ENCODE results near the gene SPATA9.
"Not testable (repeated sequence)": the region's sequence is repeated elsewhere in the genome, so short reads cannot be mapped to it uniquely, and the experiment has no call there.

Gene SPATA9

DNA sequence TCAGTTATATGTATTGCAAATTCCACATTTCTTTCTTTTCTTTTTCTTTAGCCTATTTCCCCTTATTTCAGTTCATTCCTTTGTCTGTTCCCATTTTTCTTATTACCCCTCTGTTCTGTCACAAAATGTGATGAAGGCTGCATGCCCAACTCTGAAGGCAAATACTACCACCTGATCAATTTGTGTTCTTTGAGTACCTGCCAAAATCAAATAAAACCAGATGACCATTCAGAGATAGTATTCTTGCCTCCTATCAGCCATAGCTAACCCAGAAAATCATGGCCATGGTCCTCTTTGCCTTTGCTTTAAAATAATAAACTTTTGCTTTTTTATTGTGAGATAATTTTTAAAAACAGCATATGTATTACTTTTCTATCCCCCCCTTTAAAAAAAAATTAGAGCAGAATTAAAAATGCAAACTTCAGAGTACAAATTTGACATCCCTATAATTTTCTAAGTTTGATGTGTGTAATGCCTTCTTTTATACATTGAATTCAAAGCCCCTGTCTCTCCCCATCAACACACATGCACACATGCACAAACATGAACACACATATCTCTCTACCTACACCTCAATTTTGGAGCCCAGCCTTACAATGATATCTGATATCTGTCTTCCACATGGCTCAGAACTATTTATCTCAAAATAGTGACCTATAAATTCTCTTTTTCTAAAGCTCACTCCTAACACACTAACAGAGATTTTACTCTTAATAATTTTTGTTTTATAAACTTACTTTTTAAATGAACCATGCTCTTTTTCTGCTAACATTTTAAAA, 32.8 kb downstream of the SPATA9 start:
- Histone ChIP-seq H3K4me3 (no peak overlapping the region), H3K27ac (no peak overlapping the region)

GRCh38 chr5:95649274-95649673, 33.5 kb downstream of the SPATA9 start:
- no peak overlapping the region for H3K27ac ChIP-seq
- no peak overlapping the region for H3K4me3 ChIP-seq

GRCh38 chr5:95647886-95648860, 34.6 kb downstream of the SPATA9 start:
- peak overlapping the region in 6 of 21 experiments; percentile 86 to 92 (median 90) for H3K27ac ChIP-seq
- H3K4me3 ChIP-seq = peak overlapping the region in 1 of 7 experiments; percentile 71

- Histone ChIP-seq H3K27ac (peak within 1 kb of the TSS; percentile 40 to 92 (median 88)), H3K4me3 (peak within 1 kb of the TSS; percentile 37 to 71 (median 56))
These were observed 36.0 kb downstream of the SPATA9 start, which contains the start of gene RFESD for GRCh38 chr5:95646569-95647431. TSS of gene RFESD (plus strand) at chr5:95646777. CDS start at chr5:95652272, 5,495 bp downstream.

DNA sequence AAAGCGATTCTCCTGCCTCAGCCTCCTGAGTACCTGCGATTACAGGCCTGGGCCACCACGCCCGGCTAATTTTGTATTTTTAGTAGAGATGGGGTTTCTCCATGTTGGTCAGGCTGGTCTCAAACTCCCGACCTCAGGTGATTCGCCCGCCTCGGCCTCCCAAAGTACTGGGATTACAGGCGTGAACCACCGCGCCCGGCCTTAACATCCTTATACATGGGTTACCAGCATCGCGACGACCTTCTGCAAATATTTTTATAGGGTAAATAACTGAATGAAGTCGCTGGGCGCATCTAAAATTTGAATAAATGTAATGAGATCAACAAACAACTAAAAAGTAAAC, 36.6 kb downstream of the SPATA9 start:
- peak overlapping the region in 6 of 7 experiments; percentile 37 to 71 (median 56) for H3K4me3 ChIP-seq
- H3K27ac ChIP-seq = peak overlapping the region in 9 of 21 experiments; percentile 12 to 91 (median 90)

- Histone ChIP-seq H3K27ac (no peak overlapping the region), H3K4me3 (no peak overlapping the region)
These were observed 38.3 kb downstream of the SPATA9 start for GRCh38 chr5:95644351-95645042.

GRCh38 chr5:95643152-95643551, 39.6 kb downstream of the SPATA9 start:
- Histone ChIP-seq H3K27ac (no peak overlapping the region), H3K4me3 (no peak overlapping the region)

DNA sequence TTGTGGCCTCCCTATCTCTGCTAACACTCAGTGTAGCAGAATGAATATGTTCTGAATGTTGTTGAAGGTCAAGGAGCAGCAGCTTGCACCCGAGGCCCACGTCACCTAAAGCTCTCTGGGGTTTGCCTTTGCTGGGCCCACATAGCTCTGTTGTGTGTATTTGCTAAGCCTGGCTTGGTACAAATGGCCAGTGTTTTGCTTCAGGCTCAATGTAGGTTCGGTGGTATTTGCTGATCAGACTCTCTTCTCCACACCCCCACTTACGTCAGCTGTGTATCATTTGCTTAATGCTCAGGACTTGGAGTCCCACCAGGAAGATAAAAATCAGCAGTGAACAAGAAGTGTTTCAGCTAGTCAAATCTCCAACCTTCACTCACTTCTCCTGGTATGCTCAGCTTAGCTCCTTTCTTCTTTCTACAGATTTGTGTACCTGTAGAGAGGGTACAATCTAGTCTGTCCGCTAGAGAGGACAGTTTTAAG, 41.0 kb downstream of the SPATA9 start:
- Histone ChIP-seq H3K27ac (peak overlapping the region in 2 of 21 experiments; percentile 1 to 40), H3K4me3 (no peak overlapping the region)

DNA sequence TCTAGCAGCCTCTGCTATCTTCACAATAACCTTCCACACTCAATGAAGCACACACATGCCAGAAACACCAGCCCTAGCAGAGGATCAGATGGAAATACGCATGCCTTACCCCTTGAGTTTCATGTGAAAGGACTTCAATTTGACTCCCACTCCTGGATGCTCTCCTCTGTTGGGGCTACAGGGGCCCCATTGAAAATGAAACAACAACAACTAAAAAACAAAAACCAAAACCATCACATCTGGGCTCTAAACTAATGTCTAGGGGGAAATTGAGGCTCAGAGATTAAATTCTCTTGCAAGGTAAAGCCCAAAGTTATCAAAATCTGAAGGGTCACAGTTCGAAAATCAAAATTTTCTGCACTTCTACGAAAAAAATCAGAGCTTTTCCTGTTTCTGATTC, 44.2 kb downstream of the SPATA9 start:
- Histone ChIP-seq H3K27ac (no peak overlapping the region), H3K4me3 (no peak overlapping the region)

DNA sequence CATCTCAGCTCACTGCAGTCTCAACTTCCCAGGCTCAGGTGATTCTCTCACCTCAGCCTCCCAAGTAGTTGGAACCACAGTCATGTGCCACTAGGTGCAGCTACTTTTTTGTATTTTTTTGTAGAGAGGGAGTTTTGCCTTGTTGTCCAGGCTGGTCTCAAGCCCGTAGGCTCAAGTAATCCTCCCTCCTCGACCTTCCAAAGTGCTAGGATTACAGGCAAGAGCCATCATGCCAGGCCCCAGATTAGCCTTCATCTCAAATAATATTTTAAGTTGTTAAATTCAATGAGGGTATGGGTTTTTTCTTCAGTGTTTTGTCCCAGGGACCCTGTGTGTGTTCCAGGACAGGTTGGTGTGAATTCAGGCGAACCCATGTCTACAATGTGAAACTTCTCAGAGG, 48.7 kb downstream of the SPATA9 start:
- H3K4me3 ChIP-seq = no peak overlapping the region
- no peak overlapping the region for H3K27ac ChIP-seq

GRCh38 chr5:95633671-95634070, 49.1 kb downstream of the SPATA9 start:
- no peak overlapping the region for H3K4me3 ChIP-seq
- H3K27ac ChIP-seq = no peak overlapping the region

GRCh38 chr5:95632942-95633341, 49.8 kb downstream of the SPATA9 start:
- H3K4me3 ChIP-seq, H3K27ac ChIP-seq: not testable (repeated sequence)

DNA sequence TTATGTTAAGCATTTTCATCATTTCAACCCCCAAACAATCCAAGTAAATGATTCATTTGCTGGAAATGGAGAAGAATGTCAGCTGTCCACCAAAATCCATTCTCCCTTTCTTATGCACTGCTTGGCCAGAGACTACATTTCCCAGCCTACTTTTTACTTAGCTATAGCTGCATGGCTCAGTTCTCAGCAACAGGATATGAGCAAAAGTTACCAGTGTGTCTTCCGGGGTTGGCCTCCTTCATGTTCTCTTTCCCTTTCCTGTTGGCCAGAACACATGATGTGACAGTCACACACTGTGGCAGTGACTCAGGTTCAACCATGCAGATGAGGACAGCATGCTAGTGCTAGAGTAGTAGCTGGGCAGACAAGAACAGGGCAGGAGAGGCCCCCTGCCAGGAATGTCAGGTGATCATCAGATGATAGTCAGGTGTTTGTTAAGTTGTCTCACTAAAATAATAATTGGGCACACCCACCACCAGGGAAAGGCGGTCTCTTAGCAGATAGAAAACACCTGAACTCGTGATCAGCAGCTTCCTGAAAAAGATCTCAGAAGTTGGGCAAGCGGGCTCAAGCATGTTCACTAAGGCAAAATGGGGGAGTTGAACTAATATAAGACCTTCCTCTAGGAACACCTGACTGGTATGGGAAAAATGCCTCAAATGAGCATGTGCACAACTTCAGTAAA, 50.7 kb downstream of the SPATA9 start:
- H3K27ac ChIP-seq = peak overlapping the region in 3 of 21 experiments; percentile 16 to 43 (median 27)
- H3K4me3 ChIP-seq = no peak overlapping the region

DNA sequence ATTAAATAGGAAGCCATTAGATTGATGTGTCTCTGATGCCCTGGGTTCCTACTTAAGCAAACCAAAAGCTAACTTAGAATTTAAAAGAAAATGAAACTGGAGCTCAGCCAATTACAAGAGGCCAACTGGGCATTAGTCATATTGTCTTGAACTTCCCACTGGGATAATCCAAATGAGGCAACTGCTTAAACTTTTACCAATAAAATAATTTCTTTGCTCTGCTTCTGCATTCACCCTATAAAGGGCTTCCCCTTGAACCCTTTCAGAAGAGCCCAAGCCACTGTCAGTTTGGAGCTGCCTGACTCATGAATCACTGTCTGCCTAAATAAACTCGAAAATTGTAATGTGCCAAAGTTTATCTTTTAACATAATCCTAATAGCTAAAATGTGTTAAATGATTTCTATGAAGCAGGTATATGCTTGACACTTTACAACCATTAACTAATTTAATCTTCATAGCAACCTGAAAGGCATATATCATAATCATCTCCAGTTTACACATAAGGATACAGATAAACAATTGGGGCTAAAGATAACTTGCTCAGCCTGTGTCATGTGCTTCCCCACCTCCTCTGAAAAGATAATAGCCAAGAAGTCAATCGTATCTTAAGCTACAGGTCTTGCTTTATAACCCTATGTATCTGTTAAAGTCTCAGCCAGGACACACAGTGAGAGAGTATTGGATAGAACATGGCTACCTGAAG, 51.4 kb downstream of the SPATA9 start:
- Histone ChIP-seq H3K27ac (peak overlapping the region in 3 of 21 experiments; percentile 16 to 43 (median 31)), H3K4me3 (no peak overlapping the region)

GRCh38 chr5:95630394-95630917, 52.3 kb downstream of the SPATA9 start:
- H3K4me3 ChIP-seq = no peak overlapping the region
- no peak overlapping the region for H3K27ac ChIP-seq

GRCh38 chr5:95628933-95629332, 53.9 kb downstream of the SPATA9 start:
- Histone ChIP-seq H3K4me3 (no peak overlapping the region), H3K27ac (peak overlapping the region in 1 of 21 experiments; percentile 50)

Data from skin epidermis (tissue), 12 donors.